H9 (cell line): ENCODE measurements around the gene BAG5. TPM values are rescaled to one million over a fixed set of nuclear protein-coding genes. Genes with fewer than 3 reads are reported as not detected.
A peak's percentile ranks its signal among the peaks of the same experiment; 100 is the strongest.

Experiments used
- DNase-seq: peaks from one replicate; pipeline ENCODE4 v3.0.0-alpha.2; 2017
- H2AFZ ChIP-seq: one replicate; pipeline ENCODE4 v1.6.1; 2013; ENCODE audit warnings: mild to moderate bottlenecking, low read length, control low read depth, moderate library complexity
- H2AK5ac ChIP-seq: 2 replicates; pipeline ENCODE4 v1.6.1; 2013; ENCODE audit warnings: low read length, control low read depth, mixed read lengths; ENCODE audit not compliant: insufficient read length
- H2BK120ac ChIP-seq: one replicate; pipeline ENCODE4 v1.6.1; 2013; ENCODE audit warnings: low read depth, mild to moderate bottlenecking, low read length, control low read depth, inconsistent platforms; ENCODE audit not compliant: poor library complexity, severe bottlenecking
- H2BK12ac ChIP-seq: 2 replicates; pipeline ENCODE4 v1.6.1; 2013; ENCODE audit warnings: low read length, control low read depth, mixed read lengths, low read depth; ENCODE audit not compliant: insufficient read length
- H2BK15ac ChIP-seq: 2 replicates; pipeline ENCODE4 v1.6.1; 2013; ENCODE audit warnings: low read depth, low read length, control low read depth
- H2BK20ac ChIP-seq: one replicate; pipeline ENCODE4 v1.6.1; 2013; ENCODE audit warnings: low read depth, mild to moderate bottlenecking, low read length, control low read depth, inconsistent platforms; ENCODE audit not compliant: poor library complexity, severe bottlenecking
- H2BK5ac ChIP-seq: 2 replicates; pipeline ENCODE4 v1.6.1; 2013; ENCODE audit warnings: low read length, control low read depth, mixed read lengths; ENCODE audit not compliant: insufficient read length
- H3K14ac ChIP-seq: 2 replicates; pipeline ENCODE4 v1.6.1; 2013; ENCODE audit warnings: low read length, control low read depth; ENCODE audit not compliant: insufficient read depth
- H3K18ac ChIP-seq: 2 replicates; pipeline ENCODE4 v1.6.1; 2013; ENCODE audit warnings: low read depth, mild to moderate bottlenecking, mixed read lengths, low read length, control low read depth; ENCODE audit not compliant: insufficient read length
- H3K23ac ChIP-seq: 2 replicates; pipeline ENCODE4 v1.6.1; 2013; ENCODE audit warnings: low read length, control low read depth, mixed read lengths, low read depth; ENCODE audit not compliant: insufficient read length
- H3K23me2 ChIP-seq: 2 replicates; pipeline ENCODE4 v1.6.1; 2013; ENCODE audit warnings: low read depth, mild to moderate bottlenecking, mixed read lengths, low read length, control low read depth; ENCODE audit not compliant: insufficient read length, poor library complexity, severe bottlenecking
- H3K27ac ChIP-seq: 2 replicates; pipeline ENCODE4 v1.5.1; 2013; ENCODE audit warnings: low read length, control low read depth, mixed read lengths, low read depth; ENCODE audit not compliant: insufficient read length
- H3K27me3 ChIP-seq: 2 replicates; pipeline ENCODE4 v1.6.1; 2013; ENCODE audit warnings: low read length, control low read depth, inconsistent platforms; ENCODE audit not compliant: insufficient read depth
- H3K4ac ChIP-seq: 2 replicates; pipeline ENCODE4 v1.6.1; 2013; ENCODE audit warnings: low read depth, mild to moderate bottlenecking, control low read depth, inconsistent platforms, low read length, moderate library complexity
- H3K4me1 ChIP-seq: 2 replicates; pipeline ENCODE4 v1.6.1; 2013; ENCODE audit warnings: low read length, control low read depth, inconsistent platforms; ENCODE audit not compliant: insufficient read depth
- H3K4me2 ChIP-seq: 2 replicates; pipeline ENCODE4 v1.6.1; 2013; ENCODE audit warnings: low read length, control low read depth, mixed read lengths; ENCODE audit not compliant: insufficient read length, insufficient read depth
- H3K56ac ChIP-seq: 2 replicates; pipeline ENCODE4 v1.6.1; 2013; ENCODE audit warnings: low read depth, mild to moderate bottlenecking, mixed read lengths, low read length, control low read depth; ENCODE audit not compliant: insufficient read length
- H3K79me1 ChIP-seq: 2 replicates; pipeline ENCODE4 v1.6.1; 2013; ENCODE audit warnings: low read depth, mild to moderate bottlenecking, moderate library complexity, low read length, control low read depth, inconsistent platforms; ENCODE audit not compliant: insufficient read depth, poor library complexity, severe bottlenecking
- H3K79me2 ChIP-seq: 2 replicates; pipeline ENCODE4 v1.6.1; 2013; ENCODE audit warnings: low read length, control low read depth, inconsistent platforms; ENCODE audit not compliant: insufficient read depth
- H3K9ac ChIP-seq: 2 replicates; pipeline ENCODE4 v1.6.1; 2013; ENCODE audit warnings: low read length, control low read depth, mixed read lengths; ENCODE audit not compliant: insufficient read length; ENCODE audit errors: extremely low read depth
- H3K9me3 ChIP-seq: one replicate; pipeline ENCODE4 v1.6.1; 2013; ENCODE audit warnings: low read depth, low read length, inconsistent platforms; ENCODE audit not compliant: control insufficient read depth
- H3T11ph ChIP-seq: one replicate; pipeline ENCODE4 v1.6.1; 2013; ENCODE audit warnings: mild to moderate bottlenecking, low read length, control low read depth, inconsistent platforms
- H4K20me1 ChIP-seq: one replicate; pipeline ENCODE4 v1.6.1; 2013; ENCODE audit not compliant: control insufficient read depth, insufficient read length, insufficient read depth
- H4K5ac ChIP-seq: 2 replicates; pipeline ENCODE4 v1.6.1; 2013; ENCODE audit warnings: low read depth, mild to moderate bottlenecking, mixed read lengths, low read length, control low read depth; ENCODE audit not compliant: insufficient read length
- H4K8ac ChIP-seq: replicated peaks from 2 replicates; pipeline ENCODE4 v1.6.1; 2013; ENCODE audit warnings: low read length, control low read depth, mixed read lengths, low read depth; ENCODE audit not compliant: insufficient read length
- H4K91ac ChIP-seq: 2 replicates; pipeline ENCODE4 v1.6.1; 2013; ENCODE audit warnings: low read depth, mild to moderate bottlenecking, moderate library complexity, mixed read lengths, low read length, control low read depth; ENCODE audit not compliant: insufficient read length
- H3K27ac Mint-ChIP-seq, 3 experiments: 2 replicates in 2 of 3; 3 replicates in 1 of 3; pipeline ENCODE4 v1.8.0; 2020 to 2021; ENCODE audit warnings: mixed read lengths in 3 of 3, mild to moderate bottlenecking in 1 of 3, moderate library complexity in 1 of 3
- H3K27me3 Mint-ChIP-seq: 2 replicates; pipeline ENCODE4 v1.8.0; 2021; ENCODE audit warnings: low read depth, mild to moderate bottlenecking, moderate library complexity, mixed read lengths
- H3K36me3 Mint-ChIP-seq, 3 experiments: 2 replicates in 2 of 3; 3 replicates in 1 of 3; pipeline ENCODE4 v1.8.0; 2020 to 2021; ENCODE audit warnings: low read depth in 3 of 3, mixed read lengths in 3 of 3; ENCODE audit not compliant: insufficient read depth in 1 of 3
- H3K4me1 Mint-ChIP-seq, 2 experiments: 2 replicates each; pipeline ENCODE4 v1.8.0; 2020; ENCODE audit warnings: mixed read lengths in 2 of 2
- H3K4me3 Mint-ChIP-seq, 2 experiments: 2 replicates in 1 of 2; 3 replicates in 1 of 2; pipeline ENCODE4 v1.8.0; 2020 to 2021; ENCODE audit warnings: mild to moderate bottlenecking in 2 of 2, mixed read lengths in 2 of 2, moderate library complexity in 1 of 2
- H3K9me3 Mint-ChIP-seq, 2 experiments: 2 replicates in 1 of 2; 3 replicates in 1 of 2; pipeline ENCODE4 v1.8.0; 2020; ENCODE audit warnings: mild to moderate bottlenecking in 2 of 2, mixed read lengths in 2 of 2, moderate library complexity in 1 of 2
- WGBS: extraction: QIAGEN DNeasy Blood & Tissue Kit; methylation state at CpG from one replicate; pipeline ENCODE4 v1.1.7; 2013; ENCODE audit warnings: missing lambda C conversion rate, low lambda C conversion rate, mixed read lengths; ENCODE audit not compliant: insufficient read length; ENCODE audit errors: extremely low coverage; 5-methylcytosine and 5-hydroxymethylcytosine counted together
- total RNA-seq: library from RNA; stranded (reverse); gene quantifications from 2 replicates; pipeline ENCODE4 v1.2.1, GENCODE V29; 2021
- TF ChIP-seq, protein P1 (sequence below): fragments of 200-600 bp; sonication (generic); conservative IDR thresholded peaks from 3 replicates; pipeline ENCODE4 v1.8.0; 2021; ENCODE audit warnings: antibody characterized with exemption, mild to moderate bottlenecking

The BAG5 gene
- total RNA-seq, 1 experiment from 2014 or later = 38.0 TPM

DNA sequence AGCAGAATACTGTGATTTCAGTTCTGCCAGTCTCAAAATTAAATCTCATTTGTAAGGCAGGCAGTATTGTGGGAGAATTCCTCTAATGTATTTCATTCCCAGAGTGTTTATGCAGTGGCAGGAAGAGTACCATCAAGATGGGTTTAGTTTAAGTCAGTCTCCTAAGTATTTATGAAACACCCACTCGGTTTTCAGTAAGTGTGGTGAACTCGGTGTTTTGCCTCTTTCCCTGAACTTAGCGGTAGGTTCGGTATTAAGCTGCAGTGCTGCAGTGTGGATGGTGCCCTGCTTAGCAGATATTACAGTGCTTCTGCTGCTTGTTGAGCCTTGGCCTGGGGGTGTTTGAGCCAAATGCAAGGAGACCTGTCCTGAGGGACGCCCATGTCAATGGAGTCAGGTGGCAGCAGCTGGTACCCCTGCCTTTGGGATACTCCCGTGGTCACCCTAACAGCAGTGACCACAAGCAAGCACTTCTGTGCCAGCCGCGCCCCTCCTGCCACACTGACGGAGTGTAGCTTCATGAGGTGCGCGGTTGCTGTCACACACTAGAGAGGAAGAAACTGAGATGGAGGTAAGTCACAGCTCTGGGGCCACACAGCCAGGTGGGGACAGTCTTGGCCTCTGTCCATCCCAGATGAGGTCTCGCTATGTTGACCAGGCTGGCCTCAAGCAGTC lies 16.1 kb upstream of the BAG5 start:
- Histone ChIP-seq H3K4me1 (no peaks in the 10 kb centered on the region), H4K20me1 (no peaks in the 10 kb centered on the region), H2AK5ac (no peak overlapping the region), H3K27me3 (no peaks in the 10 kb centered on the region), H3K23ac (no peak overlapping the region), H3K23me2 (no peaks in the 10 kb centered on the region), H3T11ph (no peak overlapping the region), H4K5ac (no peak overlapping the region), H2BK5ac (no peak overlapping the region), H4K91ac (no peak overlapping the region), H3K9me3 (no peaks in the 10 kb centered on the region), H2AFZ (no peak overlapping the region), H2BK12ac (no peak overlapping the region), H3K9ac (no peak overlapping the region), H3K56ac (no peak overlapping the region), H2BK120ac (no peak overlapping the region), H2BK20ac (no peak overlapping the region), H3K4ac (no peak overlapping the region), H2BK15ac (no peak overlapping the region), H3K14ac (no peak overlapping the region), H3K18ac (no peak overlapping the region), H3K79me2 (no peaks in the 10 kb centered on the region), H3K4me2 (no peak overlapping the region), H4K8ac (no peak overlapping the region), H3K79me1 (no peaks in the 10 kb centered on the region), H3K27ac (no peak overlapping the region)
- no peak overlapping the region for H3K4me3 Mint-ChIP-seq
- DNase-seq = no peak
- peaks cover 7 to 8% of the 10 kb centered on the region in 2 experiments for H3K4me1 Mint-ChIP-seq
- peaks cover 22 to 49% (median 39%) of the 10 kb centered on the region in 3 experiments for H3K36me3 Mint-ChIP-seq
- TF ChIP-seq, protein P1, sequence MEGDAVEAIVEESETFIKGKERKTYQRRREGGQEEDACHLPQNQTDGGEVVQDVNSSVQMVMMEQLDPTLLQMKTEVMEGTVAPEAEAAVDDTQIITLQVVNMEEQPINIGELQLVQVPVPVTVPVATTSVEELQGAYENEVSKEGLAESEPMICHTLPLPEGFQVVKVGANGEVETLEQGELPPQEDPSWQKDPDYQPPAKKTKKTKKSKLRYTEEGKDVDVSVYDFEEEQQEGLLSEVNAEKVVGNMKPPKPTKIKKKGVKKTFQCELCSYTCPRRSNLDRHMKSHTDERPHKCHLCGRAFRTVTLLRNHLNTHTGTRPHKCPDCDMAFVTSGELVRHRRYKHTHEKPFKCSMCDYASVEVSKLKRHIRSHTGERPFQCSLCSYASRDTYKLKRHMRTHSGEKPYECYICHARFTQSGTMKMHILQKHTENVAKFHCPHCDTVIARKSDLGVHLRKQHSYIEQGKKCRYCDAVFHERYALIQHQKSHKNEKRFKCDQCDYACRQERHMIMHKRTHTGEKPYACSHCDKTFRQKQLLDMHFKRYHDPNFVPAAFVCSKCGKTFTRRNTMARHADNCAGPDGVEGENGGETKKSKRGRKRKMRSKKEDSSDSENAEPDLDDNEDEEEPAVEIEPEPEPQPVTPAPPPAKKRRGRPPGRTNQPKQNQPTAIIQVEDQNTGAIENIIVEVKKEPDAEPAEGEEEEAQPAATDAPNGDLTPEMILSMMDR = no peak
- no CpG with 5 or more reads among the region's 12 CpGs for WGBS
- 0 out of 7 replicates have a peak overlapping the region, but pooled peaks of 1 of the 3 experiments have one; percentile 17 for H3K27ac Mint-ChIP-seq
- H3K9me3 Mint-ChIP-seq = no peaks in the 10 kb centered on the region
- no peaks in the 10 kb centered on the region; the same call in 1 of the 2 replicates for H3K27me3 Mint-ChIP-seq
